Measurements from ENCODE around the gene PUS1. TPM values are rescaled to one million over a fixed set of nuclear protein-coding genes. Genes with fewer than 3 reads are reported as not detected.
"Not testable (repeated sequence)": the region's sequence is repeated elsewhere in the genome, so short reads cannot be mapped to it uniquely, and the experiment has no call there.

Gene PUS1
- total RNA-seq, 1 donor from 2014 or later, result 22.9 TPM

GRCh38 chr12:131948166-131948712 is 19.2 kb downstream of the PUS1 start:
- TF ChIP-seq CTCF (IDR thresholded peaks at IDR 0.05; ENCODE audit: insufficient read depth, low read length, severe bottlenecking), result no peak
- Histone ChIP-seq H3K36me3 (ENCODE audit: control insufficient read depth, insufficient read depth, low read length) (peaks cover 8% of the 10 kb centered on the region), H3K27me3 (ENCODE audit: control insufficient read depth, insufficient read depth, low read length) (no peaks in the 10 kb centered on the region), H3K4me3 (ENCODE audit: low read depth, low read length) (no peak overlapping the region)
- DNase-seq (ENCODE audit: low read depth), result no peak
- no peak for FAIRE-seq

- not testable (repeated sequence) for FAIRE-seq
Observed at GRCh38 chr12:131948713-131949430, 19.8 kb downstream of the PUS1 start.

GRCh38 chr12:131949431-131950181 is 20.5 kb downstream of the PUS1 start, which contains the start of gene EP400:
EP400 (plus strand) TSS chr12:131949942; CDS start chr12:131960620, 10,678 bp downstream.
- TF ChIP-seq CTCF (IDR thresholded peaks at IDR 0.05; ENCODE audit: insufficient read depth, low read length, severe bottlenecking), result peak; percentile 45
- Histone ChIP-seq H3K27me3 (ENCODE audit: control insufficient read depth, insufficient read depth, low read length) (no peaks in the 10 kb centered on the region), H3K36me3 (ENCODE audit: control insufficient read depth, insufficient read depth, low read length) (peaks cover 3% of the 10 kb centered on the region), H3K4me3 (ENCODE audit: low read depth, low read length) (peak within 1 kb of the TSS; percentile 83)
- FAIRE-seq (no peak), DNase-seq (ENCODE audit: low read depth) (peak; percentile 70)

More at GRCh38 chr12:131948713-131949430, 19.8 kb downstream of the PUS1 start:
- DNase-seq (ENCODE audit: low read depth); H3K36me3 ChIP-seq (ENCODE audit: control insufficient read depth, insufficient read depth, low read length); H3K27me3 ChIP-seq (ENCODE audit: control insufficient read depth, insufficient read depth, low read length): not testable (repeated sequence)
- H3K4me3 ChIP-seq (ENCODE audit: low read depth, low read length), result peak overlapping the region; percentile 83

- peak overlapping the region; percentile 83 for H3K4me3 ChIP-seq (ENCODE audit: low read depth, low read length)
- H3K27me3 ChIP-seq (ENCODE audit: control insufficient read depth, insufficient read depth, low read length), result no peaks in the 10 kb centered on the region
- no peaks in the 10 kb centered on the region for H3K36me3 ChIP-seq (ENCODE audit: control insufficient read depth, insufficient read depth, low read length)
- TF ChIP-seq CTCF (IDR thresholded peaks at IDR 0.05; ENCODE audit: insufficient read depth, low read length, severe bottlenecking), result no peak
- DNase-seq (ENCODE audit: low read depth) (no peak), FAIRE-seq (no peak)
Observed at GRCh38 chr12:131950182-131950913, 21.3 kb downstream of the PUS1 start.

- H3K27me3 ChIP-seq (ENCODE audit: control insufficient read depth, insufficient read depth, low read length); DNase-seq (ENCODE audit: low read depth); H3K36me3 ChIP-seq (ENCODE audit: control insufficient read depth, insufficient read depth, low read length); FAIRE-seq; H3K4me3 ChIP-seq (ENCODE audit: low read depth, low read length): not testable (repeated sequence)
Observed at GRCh38 chr12:131953810-131954209, 24.7 kb downstream of the PUS1 start.

- H3K27me3 ChIP-seq (ENCODE audit: control insufficient read depth, insufficient read depth, low read length); DNase-seq (ENCODE audit: low read depth); H3K36me3 ChIP-seq (ENCODE audit: control insufficient read depth, insufficient read depth, low read length); FAIRE-seq; H3K4me3 ChIP-seq (ENCODE audit: low read depth, low read length): not testable (repeated sequence)
Observed at GRCh38 chr12:131954460-131954859, 25.4 kb downstream of the PUS1 start.

- no peak for TF ChIP-seq CTCF (IDR thresholded peaks at IDR 0.05; ENCODE audit: insufficient read depth, low read length, severe bottlenecking)
- Histone ChIP-seq H3K4me3 (ENCODE audit: low read depth, low read length) (no peak overlapping the region), H3K27me3 (ENCODE audit: control insufficient read depth, insufficient read depth, low read length) (no peaks in the 10 kb centered on the region), H3K36me3 (ENCODE audit: control insufficient read depth, insufficient read depth, low read length) (peaks cover 2% of the 10 kb centered on the region)
- DNase-seq (ENCODE audit: low read depth) (no peak), FAIRE-seq (no peak)
Observed at GRCh38 chr12:131959116-131959515, 30.0 kb downstream of the PUS1 start.
